ENCODE data around the gene NHLH1. TPM values are rescaled to one million over a fixed set of nuclear protein-coding genes. Genes with fewer than 3 reads are reported as not detected.

Gene NHLH1
- total RNA-seq, 1 donor from 2014 or later = 0.42 TPM

DNA sequence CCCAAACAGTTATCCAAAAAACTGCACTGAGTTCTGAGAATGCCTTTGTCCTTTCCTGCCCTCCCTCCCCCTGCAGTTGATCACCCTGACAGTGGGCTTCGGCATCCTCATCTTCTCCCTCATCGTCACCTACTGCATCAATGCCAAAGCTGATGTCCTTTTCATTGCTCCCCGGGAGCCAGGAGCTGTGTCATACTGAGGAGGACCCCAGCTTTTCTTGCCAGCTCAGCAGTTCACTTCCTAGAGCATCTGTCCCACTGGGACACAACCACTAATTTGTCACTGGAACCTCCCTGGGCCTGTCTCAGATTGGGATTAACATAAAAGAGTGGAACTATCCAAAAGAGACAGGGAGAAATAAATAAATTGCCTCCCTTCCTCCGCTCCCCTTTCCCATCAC lies 8.8 kb upstream of the NHLH1 start:
- DNase-seq (ENCODE audit: low spot score) = no peak

DNA sequence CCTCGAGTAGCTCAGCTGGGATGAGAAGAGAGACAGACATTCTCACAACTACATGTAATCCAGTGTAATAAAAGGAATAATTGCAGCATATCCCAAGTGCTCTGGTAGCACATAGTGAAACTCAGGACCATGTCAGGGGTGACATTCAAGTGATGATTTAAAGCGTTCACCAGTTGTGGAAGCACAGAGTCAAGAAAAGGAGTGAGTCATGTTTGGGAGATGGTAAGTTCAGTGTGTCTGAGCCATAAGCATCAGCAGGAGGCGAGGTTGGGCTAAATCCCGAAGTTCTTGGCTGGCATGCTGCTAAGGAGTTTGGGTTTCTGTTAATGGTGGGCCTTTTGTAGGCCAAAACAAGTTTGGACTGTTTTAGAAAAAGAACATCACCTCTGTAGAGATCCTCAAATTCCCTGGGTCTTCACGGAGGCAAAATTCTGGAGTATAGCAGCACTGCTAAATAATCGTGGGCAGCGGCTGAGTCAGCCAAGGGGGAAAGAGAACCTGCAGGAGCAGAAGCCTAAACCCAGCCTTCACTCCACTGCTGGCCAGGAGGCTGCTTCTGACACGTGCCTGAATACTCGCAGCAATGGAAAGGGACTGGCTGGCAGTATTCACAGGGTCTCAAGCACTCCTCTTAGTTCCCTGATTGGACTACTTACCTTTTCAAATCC lies 7.2 kb upstream of the NHLH1 start:
- no peak for DNase-seq (ENCODE audit: low spot score)

DNA sequence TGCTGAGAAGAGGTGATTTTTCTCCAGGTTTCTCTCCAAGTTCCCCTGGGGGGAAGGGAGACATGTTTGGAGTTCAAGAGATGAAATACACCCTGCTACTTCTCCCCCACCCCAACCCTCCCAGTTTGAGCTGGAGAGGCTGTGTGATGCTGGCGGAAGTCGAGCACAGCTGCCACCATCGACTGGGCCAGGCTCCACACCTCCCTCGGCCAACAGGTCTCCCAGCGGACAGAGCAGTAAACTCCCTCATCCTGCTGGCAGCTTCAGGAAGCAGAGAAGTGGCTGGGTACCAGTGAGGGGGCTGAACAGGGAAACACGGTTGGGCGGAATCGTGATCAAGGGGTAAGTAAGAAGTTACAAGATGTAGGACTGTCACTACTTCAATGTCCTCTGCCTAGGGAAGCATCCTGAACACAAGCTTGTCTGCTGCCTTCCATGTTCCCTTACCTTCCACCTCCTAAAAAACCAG lies 6.6 kb upstream of the NHLH1 start:
- no peak for DNase-seq (ENCODE audit: low spot score)

DNA sequence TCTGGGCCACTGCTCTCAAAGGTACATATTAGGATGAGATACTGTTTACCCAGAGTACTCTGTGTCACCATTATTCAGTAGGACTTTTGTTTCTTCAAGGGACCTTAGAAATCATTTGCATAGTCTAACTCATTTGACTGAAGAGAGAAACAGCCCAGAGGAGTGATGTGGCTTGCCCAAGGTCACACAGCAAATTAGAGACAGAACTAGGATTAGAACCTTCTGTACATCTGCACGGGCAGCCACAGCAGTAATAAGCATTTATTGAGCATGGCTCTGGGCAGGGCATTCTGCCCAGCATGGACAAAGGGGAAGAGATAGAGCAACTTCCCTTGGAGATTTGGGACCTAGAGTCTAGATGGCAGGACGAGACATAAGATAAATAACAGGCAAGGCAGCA lies 5.7 kb upstream of the NHLH1 start:
- DNase-seq (ENCODE audit: low spot score) = no peak

DNA sequence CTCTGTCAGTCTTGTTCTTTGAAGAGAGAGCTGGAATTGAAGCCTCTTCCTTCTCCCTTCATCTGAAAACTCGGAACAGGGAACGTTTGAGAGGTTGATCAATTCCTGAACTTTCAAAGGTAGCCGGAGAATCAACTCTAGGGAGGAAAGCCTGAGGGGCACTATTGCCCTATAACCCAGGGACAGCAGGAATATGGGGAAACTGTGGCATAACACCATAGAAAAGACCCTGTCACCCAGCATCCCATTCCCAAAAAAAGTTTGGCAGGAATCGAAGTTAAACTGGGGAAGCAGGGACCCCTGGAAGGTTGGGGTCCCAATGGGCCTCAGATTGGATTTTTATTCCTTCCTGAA lies 5.1 kb upstream of the NHLH1 start:
- DNase-seq (ENCODE audit: low spot score) = no peak

DNA sequence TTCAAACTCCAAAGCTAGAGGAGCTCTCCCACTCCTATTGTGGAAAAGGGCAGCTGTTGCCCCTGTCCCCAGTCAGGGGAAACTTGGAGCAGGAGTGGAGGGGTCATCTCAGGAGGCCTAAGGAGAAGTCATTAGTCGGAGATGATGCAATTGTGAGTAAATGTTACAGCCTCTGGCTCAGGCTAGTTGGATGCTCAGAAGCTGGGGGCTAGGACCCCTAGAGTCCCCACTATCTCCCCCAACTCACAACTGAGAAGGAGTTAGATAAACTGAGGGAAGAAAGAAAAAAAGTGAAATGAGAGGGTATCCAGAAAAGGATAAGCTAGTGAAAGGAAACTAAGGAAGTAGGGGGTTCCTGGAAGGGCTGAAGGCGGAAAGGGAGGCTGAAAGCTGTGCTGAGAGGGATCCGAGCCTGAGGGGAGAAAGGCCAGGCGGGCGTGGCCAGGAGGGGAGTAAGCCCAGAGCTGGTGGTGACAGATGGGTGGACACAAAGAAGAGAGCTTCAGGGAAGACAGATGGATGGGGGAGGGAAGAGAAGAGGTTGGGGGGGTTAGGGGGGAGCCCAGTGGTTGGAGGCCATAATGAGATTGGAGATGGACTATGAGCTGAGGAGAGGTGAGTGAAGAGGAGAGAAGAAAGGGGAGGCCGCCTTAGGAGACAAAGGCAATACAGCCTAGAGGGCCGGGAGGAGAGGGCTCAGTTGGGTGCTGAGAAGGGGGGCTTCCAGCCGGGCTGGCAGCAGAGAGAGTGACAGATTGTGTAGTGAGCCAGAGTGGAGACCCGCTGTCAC lies 4.5 kb upstream of the NHLH1 start:
- DNase-seq (ENCODE audit: low spot score) = no peak

DNA sequence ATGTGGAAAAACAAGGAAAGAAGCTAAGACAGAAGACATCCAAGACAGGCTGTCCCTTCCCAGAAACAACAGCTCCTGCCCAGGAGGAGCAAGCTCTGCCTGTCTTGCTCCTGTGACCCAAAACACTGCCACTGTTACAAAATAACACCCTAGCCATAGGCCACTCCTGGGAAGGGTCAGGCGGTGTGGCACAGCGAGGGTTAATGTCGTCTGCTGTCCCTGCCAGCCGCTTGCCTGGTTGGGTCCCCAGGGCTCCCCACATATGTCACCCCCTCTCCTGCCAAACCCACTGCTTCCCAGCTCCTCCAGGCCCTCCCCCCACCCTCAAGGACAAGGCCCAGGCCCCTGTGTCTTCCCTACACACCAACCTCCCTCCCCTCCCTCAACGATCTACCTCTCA lies 3.9 kb upstream of the NHLH1 start:
- DNase-seq (ENCODE audit: low spot score) = no peak

DNA sequence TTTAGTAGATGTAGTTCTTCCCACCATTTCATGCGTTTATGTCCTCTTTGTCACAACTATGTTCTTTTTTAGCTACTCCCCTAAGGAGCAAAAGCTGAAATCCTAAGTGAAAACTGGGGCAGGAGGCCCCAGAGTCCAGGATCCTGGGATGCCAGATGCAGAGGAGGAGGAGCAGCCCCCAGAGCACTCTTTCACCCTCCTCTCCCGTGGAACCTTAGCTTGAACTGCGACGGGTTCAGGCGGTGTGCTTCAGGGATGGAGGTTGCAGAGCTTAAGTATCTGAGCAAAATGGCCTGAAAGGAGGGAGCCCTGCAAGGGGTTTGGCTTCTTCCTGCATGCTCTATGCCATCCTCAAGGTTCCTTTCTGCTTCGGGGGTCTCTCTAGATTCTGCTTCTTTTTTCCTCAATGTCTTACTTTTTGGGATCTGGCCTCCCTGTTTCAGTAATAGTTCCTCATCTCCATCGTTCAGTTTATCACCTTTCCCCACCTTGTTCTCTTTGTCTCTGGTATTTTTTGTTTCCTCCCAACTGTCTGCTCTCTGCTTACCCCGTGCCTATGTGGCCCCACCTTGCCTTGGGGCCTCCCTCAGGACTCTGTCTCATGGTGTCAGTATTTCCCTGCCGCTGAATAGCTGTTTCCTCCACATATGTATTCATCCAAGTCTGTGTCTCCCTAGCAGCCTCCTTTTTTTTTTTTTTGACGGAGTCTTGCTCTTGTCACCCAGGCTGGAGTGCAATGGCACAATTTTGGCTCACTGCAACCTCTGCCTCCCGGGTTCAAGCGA lies 2.7 kb upstream of the NHLH1 start:
- no peak for DNase-seq (ENCODE audit: low spot score)

DNA sequence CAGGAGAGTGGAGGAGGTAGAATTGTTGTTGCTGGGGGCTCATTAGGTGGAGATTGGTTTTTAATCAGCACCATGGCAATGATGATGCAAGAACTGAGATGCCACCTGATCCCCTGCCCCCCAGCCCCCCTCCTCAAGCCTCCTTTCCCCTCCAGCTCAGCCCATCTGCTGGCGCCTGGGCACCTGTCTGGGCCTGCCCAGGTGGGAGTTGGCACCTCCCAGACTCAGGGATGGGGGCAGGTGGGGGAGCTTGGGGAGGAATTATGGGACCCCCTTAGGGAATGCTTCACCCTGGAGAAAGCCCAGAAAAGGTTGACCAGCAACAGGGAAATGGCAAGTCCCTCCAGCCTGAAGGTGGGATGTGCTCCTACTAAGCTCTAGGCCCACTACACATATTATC lies 1.5 kb upstream of the NHLH1 start:
- DNase-seq (ENCODE audit: low spot score) = peak; percentile 76

DNA sequence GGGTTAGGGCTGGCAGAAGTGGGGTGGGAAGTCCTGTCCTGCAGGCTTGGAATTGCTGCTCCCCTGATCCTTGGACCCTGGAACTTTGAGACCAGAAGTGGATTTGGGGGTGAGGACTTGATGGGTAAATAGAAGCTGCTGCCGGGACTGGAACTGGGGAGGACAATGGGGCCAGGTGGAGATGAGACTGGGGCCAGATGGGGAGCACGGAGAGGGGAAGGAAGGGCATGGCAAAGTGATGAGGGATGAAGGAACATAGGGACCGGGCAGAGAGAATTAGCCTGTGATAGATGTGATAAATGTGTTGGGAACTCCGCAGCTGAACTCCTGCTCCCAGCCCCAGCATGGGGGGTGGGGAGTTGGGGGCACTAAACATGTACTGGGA lies 637 bp downstream of the NHLH1 start:
- peak; percentile 79 for DNase-seq (ENCODE audit: low spot score)

DNA sequence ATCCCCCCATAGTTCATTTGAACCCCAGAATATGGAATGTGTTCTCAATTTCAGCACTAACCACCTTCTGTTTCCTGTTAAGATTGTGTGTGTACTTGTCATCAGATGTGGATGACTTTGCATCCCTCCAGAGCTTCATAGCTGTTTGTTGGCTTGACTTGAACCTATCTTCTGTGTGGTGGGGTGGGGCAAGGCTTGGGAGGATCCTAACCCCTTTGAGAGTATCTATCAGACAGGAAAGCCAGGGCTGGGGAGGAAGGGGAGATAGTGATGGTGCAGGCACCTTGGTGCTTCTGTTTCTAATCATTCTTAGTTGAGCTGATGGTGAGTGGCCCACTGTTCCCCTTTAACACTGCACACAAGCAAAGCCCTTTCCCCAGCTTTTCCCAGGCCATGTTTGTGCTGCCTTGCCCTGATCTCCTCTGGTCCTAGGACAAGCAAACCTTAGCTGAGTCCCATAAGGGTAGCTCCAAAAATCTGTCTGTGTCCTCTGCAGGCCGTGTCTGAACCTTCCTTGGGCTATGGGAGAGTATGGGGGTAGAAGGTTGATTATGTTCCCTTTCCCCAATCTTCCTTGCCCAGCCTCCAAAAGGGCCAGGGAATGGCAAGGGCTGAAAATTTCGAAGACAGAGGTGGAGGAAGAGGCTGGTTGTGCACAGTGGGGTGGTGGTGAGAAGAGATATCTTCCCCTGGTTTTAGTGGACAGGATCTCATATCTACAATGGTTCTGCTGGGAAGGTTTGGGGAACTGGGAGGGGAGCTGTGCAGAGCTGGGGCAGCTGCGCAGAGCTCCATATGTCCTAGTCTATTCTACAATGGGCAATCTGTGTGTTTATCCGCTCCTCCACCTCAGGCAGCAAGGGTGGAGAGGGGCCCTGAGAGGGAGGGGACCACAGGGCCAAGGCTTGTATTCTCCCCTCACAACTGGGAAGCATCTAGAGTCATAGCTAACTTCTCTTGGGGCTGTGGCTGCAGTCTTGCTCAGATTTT lies 1.4 kb downstream of the NHLH1 start:
- peak; percentile 65 for DNase-seq (ENCODE audit: low spot score)

DNA sequence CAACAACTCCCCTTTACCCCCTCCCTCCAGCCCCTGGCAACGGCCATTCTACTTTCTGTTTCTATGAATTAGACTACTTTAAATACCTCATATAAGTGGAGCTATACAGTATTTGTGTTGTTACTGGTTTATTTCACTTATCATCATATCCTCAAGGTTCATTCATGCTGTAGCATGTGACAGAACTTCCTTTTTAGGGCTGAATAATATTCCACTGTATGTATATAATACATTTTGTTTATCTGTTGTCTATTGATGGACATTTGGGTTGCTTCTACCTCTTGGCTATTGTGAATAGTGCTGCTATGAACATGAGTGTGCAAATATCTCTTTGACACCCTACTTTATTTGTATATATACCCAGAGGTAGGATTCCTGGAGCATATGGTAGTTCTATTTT lies 2.2 kb downstream of the NHLH1 start:
- DNase-seq (ENCODE audit: low spot score) = no peak

DNA sequence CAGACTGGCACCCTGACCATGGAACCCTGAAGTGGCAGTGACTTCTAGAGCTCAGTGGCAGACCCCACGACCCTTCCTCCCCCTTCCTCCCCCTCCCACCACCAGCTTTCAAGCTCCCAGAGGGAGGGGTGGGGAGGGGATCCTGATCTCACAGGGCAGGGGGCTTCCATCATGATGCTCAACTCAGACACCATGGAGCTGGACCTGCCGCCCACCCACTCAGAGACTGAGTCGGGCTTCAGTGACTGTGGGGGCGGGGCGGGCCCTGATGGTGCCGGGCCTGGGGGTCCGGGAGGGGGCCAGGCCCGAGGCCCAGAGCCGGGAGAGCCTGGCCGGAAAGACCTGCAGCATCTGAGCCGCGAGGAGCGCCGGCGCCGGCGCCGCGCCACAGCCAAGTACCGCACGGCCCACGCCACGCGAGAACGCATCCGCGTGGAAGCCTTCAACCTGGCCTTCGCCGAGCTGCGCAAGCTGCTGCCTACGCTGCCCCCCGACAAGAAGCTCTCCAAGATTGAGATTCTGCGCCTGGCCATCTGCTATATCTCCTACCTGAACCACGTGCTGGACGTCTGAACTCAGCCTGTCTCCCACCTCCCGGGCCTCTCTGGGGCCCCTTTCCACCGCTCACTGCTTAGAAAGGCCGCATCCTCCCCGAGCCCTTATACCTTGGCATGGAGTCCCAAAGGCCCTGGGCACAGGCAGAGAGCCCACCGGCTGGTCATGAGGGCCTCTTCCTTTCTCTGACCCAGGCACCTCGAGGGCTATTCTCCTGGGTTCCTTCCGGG lies 3.9 kb downstream of the NHLH1 start:
- peak; percentile 80 for DNase-seq (ENCODE audit: low spot score)

DNA sequence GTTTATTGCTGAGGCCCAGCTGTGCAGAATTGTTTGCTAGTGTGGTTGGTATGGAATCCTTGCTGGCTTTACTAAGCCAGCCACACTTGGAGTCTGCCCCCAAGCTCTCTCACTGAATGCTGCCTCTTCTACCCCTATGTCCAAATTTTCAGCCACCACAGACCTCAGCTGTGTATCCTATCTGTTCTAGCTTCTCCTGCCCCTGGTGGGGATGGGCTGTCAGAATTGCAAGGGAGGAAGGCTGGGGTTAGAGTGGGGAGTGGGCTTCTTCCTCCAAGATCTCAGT lies 4.4 kb downstream of the NHLH1 start:
- DNase-seq (ENCODE audit: low spot score) = peak; percentile 20

DNA sequence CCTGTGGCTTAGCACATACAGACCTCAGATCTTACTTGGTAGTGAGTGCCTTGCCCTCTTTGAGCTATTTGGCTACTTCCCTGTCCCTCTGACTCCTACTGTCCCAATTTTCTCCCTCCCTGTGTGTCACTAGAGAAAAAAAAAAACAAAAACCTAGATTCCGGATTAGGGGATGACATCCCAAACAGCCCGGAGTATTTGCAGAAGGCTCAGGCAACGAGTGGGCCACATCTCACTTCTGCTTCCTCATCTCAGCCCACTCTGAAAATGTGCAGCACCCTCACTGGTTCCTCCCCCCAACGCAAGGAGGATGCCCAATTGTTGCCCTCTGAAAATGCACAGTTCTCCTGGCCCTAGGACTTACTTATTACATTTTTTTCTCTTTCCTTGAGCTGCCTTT lies 4.9 kb downstream of the NHLH1 start:
- no peak for DNase-seq (ENCODE audit: low spot score)

DNA sequence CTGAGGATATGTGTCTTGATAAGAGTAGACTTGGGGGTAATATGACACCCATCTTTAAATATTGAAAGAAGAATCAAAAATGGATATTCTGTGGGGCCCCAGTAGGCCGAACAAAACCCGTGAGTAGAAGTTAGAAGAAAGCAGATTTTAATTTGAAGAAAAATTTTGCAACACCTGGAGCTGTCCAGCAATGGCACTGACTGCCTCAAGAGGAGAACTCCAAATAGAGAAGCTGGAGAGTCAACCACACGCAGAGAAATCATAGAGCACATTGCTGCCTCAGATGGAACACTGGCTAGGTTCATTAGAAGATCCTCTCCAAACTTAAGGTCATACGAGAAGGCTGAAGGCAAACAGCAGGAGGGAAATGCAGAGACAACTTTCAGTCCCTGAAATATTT lies 6.8 kb downstream of the NHLH1 start:
- DNase-seq (ENCODE audit: low spot score) = peak; percentile 2

DNA sequence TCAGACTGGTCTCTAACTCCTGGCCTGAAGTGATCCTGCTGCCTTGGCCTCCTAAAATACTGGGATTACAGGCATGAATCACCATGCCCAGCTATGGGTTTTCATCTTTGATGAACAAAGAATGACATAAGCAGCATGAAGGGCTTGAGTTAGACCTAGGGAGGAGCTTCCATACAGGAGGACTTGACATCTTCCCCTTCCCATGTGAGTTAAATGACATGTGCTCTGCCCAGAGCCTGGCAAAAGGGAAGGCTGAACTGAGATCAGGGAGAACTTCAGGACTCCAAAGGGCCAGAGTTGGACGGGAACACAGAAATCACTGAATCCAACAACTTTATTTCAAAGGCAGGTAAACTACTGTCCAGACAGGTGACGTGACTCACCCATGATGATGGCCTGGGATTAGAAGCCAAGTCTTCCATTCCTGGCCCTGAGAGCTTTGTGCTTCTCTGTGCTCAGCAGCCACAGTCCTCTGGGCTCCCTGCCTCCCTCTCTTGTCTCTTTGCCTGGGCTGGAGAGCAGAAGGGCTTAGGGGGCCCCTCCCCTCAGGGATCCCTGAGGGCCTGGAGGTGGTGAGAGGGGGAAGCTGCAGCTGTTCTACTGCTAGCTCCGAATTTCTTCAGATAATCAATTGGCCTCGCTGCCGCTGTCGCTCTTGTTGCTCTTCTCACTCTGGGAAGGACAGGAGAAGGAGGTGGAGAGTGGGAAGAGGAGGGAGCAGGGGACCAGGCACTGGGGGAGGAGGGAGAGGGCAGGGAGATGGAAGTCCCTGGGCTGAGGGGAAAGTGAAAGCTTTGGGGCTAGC lies 7.6 kb downstream of the NHLH1 start:
- DNase-seq (ENCODE audit: low spot score) = peak; percentile 73

DNA sequence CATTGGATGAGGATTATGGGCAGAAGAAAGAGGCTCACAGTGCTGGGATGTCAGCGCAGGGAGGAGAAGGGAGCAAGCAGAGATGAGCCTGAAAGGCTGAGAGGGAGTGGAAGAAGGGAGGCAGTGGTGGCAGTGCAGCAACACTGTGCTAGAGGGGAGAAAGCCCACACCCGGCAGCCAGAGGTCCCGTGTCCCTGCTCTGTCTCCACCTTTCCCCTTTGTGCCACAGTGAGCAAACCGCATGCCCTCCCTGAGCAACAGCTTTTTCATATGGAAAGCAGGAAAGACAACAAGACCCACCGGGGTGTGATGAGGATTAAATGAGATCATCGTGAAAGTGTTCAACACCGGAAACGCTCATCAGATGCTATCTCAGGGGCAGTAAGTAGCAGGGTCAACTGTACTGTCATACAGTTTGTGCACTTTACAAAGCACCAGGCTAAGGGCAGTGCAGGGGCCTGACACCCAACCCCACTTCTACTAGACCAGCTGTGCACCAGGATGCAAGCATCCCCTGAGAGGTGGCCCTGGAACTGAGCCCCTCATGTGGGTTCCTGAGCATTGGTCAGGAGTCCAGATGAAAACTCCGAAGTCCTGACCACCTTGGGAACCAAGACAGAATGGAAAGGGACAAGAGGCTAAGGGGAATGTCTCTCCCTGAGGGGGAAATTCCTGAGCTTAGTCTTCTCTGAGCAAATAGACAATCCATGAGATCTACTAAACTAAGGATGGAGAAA lies 9.1 kb downstream of the NHLH1 start:
- peak; percentile 59 for DNase-seq (ENCODE audit: low spot score)
